ENCODE data around the gene ADAMTSL2.

Gene ADAMTSL2

DNA sequence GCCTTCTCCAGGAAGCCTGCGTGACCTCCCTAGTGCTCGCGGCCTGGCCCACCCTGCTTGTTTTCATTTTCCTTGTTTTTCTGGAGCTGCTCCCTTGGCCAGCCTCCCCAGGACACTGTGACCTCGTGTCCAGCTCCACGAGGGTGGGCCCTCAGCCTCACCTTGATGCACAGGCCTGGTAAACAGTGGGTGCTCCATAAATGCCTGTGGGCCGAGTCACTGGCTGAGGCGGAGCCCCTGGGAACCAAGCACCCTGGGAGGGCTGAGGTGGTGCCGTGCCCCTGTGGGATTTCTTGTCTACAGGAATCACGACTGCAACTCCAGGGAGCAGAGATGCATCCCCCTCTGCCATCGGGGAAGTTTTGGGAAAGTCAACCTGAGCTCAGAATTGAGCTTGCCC, 57.5 kb downstream of the ADAMTSL2 start:
- DNase-seq = no peak

GRCh38 chr9:133592731-133593409, 58.4 kb downstream of the ADAMTSL2 start:
- no peak for DNase-seq

GRCh38 chr9:133593587-133594253, 59.2 kb downstream of the ADAMTSL2 start:
- no peak for DNase-seq

- no peak for DNase-seq
Observed at GRCh38 chr9:133594310-133594709, 59.8 kb downstream of the ADAMTSL2 start.

GRCh38 chr9:133595910-133596309, 61.4 kb downstream of the ADAMTSL2 start:
- no peak for DNase-seq

- DNase-seq = no peak
Observed at GRCh38 chr9:133597316-133597957, 62.9 kb downstream of the ADAMTSL2 start.

GRCh38 chr9:133598978-133599377, 64.5 kb downstream of the ADAMTSL2 start:
- DNase-seq = no peak

- DNase-seq = no peak
Observed at GRCh38 chr9:133599470-133600173, 65.1 kb downstream of the ADAMTSL2 start.

DNA sequence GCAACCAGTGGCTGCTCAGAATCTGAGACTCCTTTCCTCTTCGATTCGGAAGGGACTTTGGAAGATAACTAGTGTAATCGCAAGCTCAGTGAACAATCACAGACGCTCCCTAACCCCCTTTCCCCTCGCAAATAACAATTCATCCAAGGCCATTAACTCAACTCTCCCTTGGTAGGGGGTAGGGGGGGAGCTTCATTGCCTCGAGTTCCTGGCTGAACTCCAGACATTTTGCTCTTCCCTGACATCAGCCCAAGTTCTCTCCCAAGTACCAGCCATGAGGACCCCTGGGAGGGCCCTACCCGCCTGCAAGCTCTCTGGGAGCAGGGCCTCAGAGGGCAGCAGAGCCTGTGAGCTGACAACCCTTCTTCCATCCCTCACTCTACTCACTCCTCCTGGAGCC, 66.2 kb downstream of the ADAMTSL2 start:
- no peak for DNase-seq

DNA sequence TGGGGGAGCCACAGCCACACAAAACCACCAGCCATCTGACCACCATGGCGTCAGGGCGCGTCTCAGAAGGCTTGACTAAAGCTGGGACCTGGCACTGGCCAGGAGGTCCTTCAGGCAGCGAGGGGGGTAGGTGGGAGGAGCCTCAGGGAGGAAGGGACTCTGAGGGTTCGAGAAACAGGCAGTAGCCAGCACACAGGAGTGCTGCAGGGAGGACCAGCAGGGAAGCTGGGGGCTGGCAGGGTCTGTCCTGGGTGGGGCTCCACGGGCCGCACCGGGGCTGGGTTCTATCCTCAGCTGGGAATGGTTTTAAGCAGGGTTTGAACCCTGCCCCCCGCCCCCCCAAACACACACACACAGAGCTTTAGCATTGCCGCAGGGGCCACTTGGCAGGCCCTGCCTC, 67.2 kb downstream of the ADAMTSL2 start:
- no peak for DNase-seq

- DNase-seq = no peak
Observed at GRCh38 chr9:133602277-133602676, 67.8 kb downstream of the ADAMTSL2 start.

DNA sequence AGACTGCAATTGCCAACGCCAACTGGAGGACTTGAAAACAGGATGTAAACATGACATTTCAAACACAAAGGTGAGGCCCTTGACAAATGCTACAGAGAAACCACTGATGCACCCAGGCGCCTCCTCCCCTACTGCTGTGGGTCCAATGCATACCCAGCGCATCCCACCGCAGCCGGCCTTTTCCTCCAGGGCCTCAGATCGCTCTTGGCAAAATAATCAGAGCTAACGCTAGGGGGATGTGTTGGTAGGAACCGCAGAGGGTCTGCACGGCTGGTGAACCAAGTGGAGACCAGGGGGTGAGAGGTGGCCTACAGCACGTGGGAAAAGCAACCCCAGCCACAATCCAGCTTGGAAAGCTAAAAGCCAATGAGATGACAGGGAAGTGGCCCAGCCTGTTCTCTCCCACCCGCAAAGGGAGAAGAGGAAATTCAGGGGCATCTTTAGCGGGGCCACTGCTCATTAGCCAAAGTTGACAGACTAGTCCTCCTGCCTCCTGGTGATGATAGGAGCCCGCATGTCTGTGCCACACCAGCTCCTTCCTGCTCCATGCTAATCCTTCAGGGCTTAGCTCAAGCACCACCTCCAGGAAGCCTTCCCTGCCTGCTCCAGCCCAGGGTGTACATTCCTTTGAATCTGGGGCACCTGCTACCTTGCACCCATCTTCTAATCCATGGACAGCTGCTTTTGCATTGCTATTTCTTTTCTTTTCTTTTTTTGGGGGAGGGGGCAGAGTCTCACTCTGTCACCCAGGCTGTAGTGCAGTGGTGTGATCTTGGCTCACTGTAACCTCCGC, 68.8 kb downstream of the ADAMTSL2 start:
- no peak for DNase-seq

GRCh38 chr9:133604214-133604613, 69.7 kb downstream of the ADAMTSL2 start:
- DNase-seq = no peak

DNA sequence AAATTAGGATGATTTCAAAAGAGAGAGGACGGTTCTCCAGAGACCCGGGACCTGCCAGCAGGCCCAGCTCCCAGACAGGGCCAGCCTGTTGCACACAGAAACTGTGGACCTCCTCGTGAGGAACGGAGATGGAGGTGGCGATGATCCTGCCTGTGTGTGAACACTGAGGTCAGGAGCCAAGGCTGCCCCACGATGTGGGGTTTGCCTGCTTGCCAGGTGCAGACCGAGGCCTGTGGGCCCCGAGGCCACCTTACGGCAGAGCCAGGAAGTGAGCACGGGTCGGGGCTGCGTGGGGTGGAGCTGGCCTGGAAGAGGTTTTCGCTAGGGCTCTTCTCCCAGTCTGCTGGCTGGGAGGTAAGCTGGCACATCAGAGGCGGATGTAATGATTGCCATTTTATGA, 70.4 kb downstream of the ADAMTSL2 start:
- no peak for DNase-seq

GRCh38 chr9:133605446-133605845, 70.9 kb downstream of the ADAMTSL2 start:
- DNase-seq = no peak

GRCh38 chr9:133605856-133606707, 71.6 kb downstream of the ADAMTSL2 start:
- peak; percentile 68 for DNase-seq

GRCh38 chr9:133606708-133607025, 72.2 kb downstream of the ADAMTSL2 start:
- DNase-seq = peak; percentile 68

GRCh38 chr9:133607381-133607780, 72.9 kb downstream of the ADAMTSL2 start:
- DNase-seq = no peak

DNA sequence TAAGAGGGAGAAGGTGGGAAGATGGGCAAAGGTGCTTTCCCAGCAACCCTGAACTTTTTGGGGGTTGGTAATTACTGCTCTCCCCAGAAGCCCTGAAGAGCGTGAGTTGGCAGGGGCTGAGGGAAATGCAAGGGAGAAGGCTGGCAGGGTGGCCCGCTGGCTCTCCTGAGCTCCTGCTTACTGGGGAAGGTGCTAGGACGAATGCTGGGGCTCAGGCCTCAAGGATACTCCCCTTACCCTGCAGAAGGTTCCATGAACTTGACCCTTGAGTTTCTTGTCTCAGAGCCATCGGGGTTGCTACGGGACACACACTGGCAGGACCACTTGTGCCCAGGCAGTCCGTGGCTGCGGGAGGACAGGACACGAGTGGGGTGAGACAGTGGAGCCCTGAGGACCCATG, 73.5 kb downstream of the ADAMTSL2 start:
- DNase-seq = no peak

DNA sequence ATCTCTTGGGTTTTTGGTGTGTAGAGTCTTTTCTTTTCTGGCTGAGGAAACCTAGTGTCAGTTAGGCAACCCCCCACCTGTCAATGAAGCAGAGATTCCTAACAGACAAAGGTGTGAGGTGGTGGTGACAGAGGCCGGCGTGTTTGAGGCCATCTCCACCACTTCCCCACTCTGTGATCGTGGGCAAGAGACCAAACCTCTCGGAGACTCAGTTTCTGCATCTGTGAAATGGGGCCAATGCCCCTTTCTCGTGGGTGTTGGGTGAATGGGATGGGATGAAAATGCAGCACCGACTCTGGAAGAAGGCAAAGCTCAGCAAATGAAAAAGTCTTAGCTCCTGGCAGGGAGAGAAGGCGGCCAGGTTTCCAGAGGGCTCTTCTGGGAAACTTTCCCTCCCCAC, 73.9 kb downstream of the ADAMTSL2 start:
- no peak for DNase-seq

DNA sequence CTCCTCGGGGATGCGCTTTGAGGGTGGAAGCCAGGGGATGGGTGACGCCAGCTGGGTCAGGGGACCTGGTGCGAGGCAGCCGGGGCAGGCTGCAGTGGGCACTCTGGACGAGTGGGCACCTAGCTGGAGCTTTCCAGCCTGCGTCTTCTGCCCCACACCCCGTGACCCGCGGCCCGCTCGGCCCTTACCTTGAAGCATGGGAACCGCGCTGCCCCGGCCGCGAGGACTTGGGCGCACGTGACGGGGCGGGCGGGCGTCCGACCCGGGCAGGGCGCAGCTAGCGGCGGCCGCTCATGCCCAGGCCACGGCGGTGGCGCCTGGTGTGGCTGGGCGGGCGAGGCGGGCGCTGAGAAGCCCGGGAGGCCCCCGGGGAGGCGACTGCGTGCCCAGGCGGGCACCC, 74.4 kb downstream of the ADAMTSL2 start:
- DNase-seq = no peak

Measured in NCI-H1092 treated with DMSO at 0.1 percent for 48 hours (cell line).